Endothelial cell of umbilical vein (primary cell): ENCODE results near the gene HK1. TPM values are rescaled to one million over a fixed set of nuclear protein-coding genes. Genes with fewer than 3 reads are reported as not detected.

Source experiments
- BruUV-seq: library from RNA; stranded (reverse); fragments of 400-500 nt; replicated peaks from 2 replicates; lab custom pipeline; 2021; lab: Mats Ljungman, UMichigan
- CTCF ChIA-PET: fragments of 300-600, 350-600 bp; sonication (Branson Sonifier 250); formaldehyde crosslinking; loops from one replicate; lab custom pipeline; 2021; ENCODE audit warnings: antibody characterized with exemption, inconsistent platforms; lab: Charles Lee
- POLR2A ChIA-PET: fragments of 300-600, 350-600 bp; sonication (Branson Sonifier 250); formaldehyde crosslinking; loops from one replicate; lab custom pipeline; 2021; ENCODE audit warnings: antibody characterized with exemption, inconsistent platforms; lab: Charles Lee
- DNase-seq: peaks from one replicate; pipeline ENCODE4 v3.0.0-alpha.2; 2011; ENCODE audit warnings: low read depth, low spot score
- FAIRE-seq: peaks from 2 replicates; lab custom pipeline; 2011; peaks lifted over from hg19 to GRCh38; lab: Jason Lieb, UNC
- H2AFZ ChIP-seq: 2 replicates; pipeline ENCODE4 v1.6.0; 2012; ENCODE audit warnings: low read depth, low read length, control low read depth, inconsistent platforms
- H3K27ac ChIP-seq: 2 replicates; pipeline ENCODE4 v1.5.1; 2011; ENCODE audit warnings: low read depth, mild to moderate bottlenecking, control low read depth, low read length, moderate library complexity; ENCODE audit not compliant: insufficient read depth
- H3K27me3 ChIP-seq, 2 experiments: 2 replicates each; pipeline versions ENCODE4 v1.6.0 to v1.6.1; 2011; ENCODE audit warnings: low read length in 2 of 2, mixed read lengths in 1 of 2; ENCODE audit not compliant: control insufficient read depth in 2 of 2, insufficient read depth in 2 of 2
- H3K36me3 ChIP-seq, 2 experiments: 2 replicates in 1 of 2; 3 replicates in 1 of 2; pipeline ENCODE4 v1.5.1; 2011; ENCODE audit warnings: low read length in 2 of 2, mild to moderate bottlenecking in 1 of 2, moderate library complexity in 1 of 2; ENCODE audit not compliant: control insufficient read depth in 2 of 2, insufficient read depth in 2 of 2; ENCODE audit errors: extremely low read depth in 1 of 2
- H3K4me1 ChIP-seq: 3 replicates; pipeline ENCODE4 v1.5.1; 2011; ENCODE audit warnings: mild to moderate bottlenecking, low read length; ENCODE audit not compliant: control insufficient read depth, insufficient read depth; ENCODE audit errors: extremely low read depth
- H3K4me2 ChIP-seq: 2 replicates; pipeline ENCODE4 v1.6.1; 2011; ENCODE audit warnings: low read length, control low read depth, mixed read lengths; ENCODE audit not compliant: insufficient read depth
- H3K4me3 ChIP-seq, 3 experiments: fragments of 200-600 bp in 1 of 3; sonication (generic), shearing (Covaris generic) in 1 of 3; replicated peaks in 1 of 3; 2 replicates each; pipeline ENCODE4 v1.5.1; 2011 to 2016; ENCODE audit warnings: control low read depth in 3 of 3, low read length in 3 of 3, mild to moderate bottlenecking in 2 of 3, inconsistent platforms in 1 of 3, low read depth in 1 of 3, moderate library complexity in 1 of 3; ENCODE audit not compliant: insufficient read depth in 1 of 3
- H3K79me2 ChIP-seq: 2 replicates; pipeline ENCODE4 v1.6.0; 2012; ENCODE audit warnings: low read length, inconsistent platforms; ENCODE audit not compliant: control insufficient read depth, insufficient read depth
- H3K9ac ChIP-seq: replicated peaks from 2 replicates; pipeline ENCODE3; 2011; ENCODE audit warnings: low read length, control low read depth; ENCODE audit not compliant: insufficient read depth; ENCODE audit errors: extremely low read depth
- H3K9me1 ChIP-seq: replicated peaks from 3 replicates; pipeline ENCODE4 v1.6.0; 2011; ENCODE audit warnings: mild to moderate bottlenecking, low read length; ENCODE audit not compliant: control insufficient read depth, insufficient read depth; ENCODE audit errors: extremely low read depth
- H3K9me3 ChIP-seq: replicated peaks from 2 replicates; pipeline ENCODE4 v1.5.1; 2012; ENCODE audit warnings: low read length, inconsistent platforms; ENCODE audit not compliant: control insufficient read depth, insufficient read depth
- H4K20me1 ChIP-seq: replicated peaks from 2 replicates; pipeline ENCODE3; 2011; ENCODE audit warnings: mild to moderate bottlenecking, low read length; ENCODE audit not compliant: control insufficient read depth, insufficient read depth; ENCODE audit errors: extremely low read depth
- EZH2 ChIP-seq: IDR thresholded peaks from 2 replicates; pipeline ENCODE4 v1.6.1; 2012; ENCODE audit warnings: borderline replicate concordance, low read depth, mild to moderate bottlenecking, moderate library complexity, low read length, inconsistent platforms; ENCODE audit not compliant: severe bottlenecking
- GATA2 ChIP-seq: IDR thresholded peaks from 2 replicates; pipeline ENCODE4 v1.7.0; 2011; ENCODE audit warnings: low read depth, mild to moderate bottlenecking, moderate library complexity, mixed read lengths, low read length; ENCODE audit not compliant: insufficient read length, insufficient read depth
- JUN ChIP-seq: IDR thresholded peaks from 2 replicates; pipeline ENCODE4 v1.6.1; 2011; ENCODE audit warnings: borderline replicate concordance, low read depth; ENCODE audit not compliant: insufficient read length, insufficient read depth
- POLR2A ChIP-seq: IDR thresholded peaks from 2 replicates; pipeline ENCODE4 v1.6.1; 2012; ENCODE audit warnings: low read depth, mild to moderate bottlenecking, control low read depth, low read length
- POLR2AphosphoS5 ChIP-seq: IDR thresholded peaks from 2 replicates; pipeline ENCODE4 v1.6.1; 2012; ENCODE audit warnings: low read depth, mild to moderate bottlenecking, control low read depth, low read length, moderate library complexity; ENCODE audit not compliant: insufficient read depth
- dilution Hi-C: fragments of 300-500 bp; cut with MboI; formaldehyde crosslinking; loops from one replicate; pipeline ENCODE4 v1.15.0; 2019; ENCODE audit warnings: low sequenced_read_pairs; ENCODE audit not compliant: extremely low pct_ligation_motif_present
- intact Hi-C: fragments of 100-400 bp; cut with micrococcal nuclease; formaldehyde crosslinking; loops from one replicate; pipeline ENCODE4 v1.10.0; 2022
- polyA plus RNA-seq, 4 experiments: library from polyadenylated mRNA; depleted of rRNA in 3 of 4; stranded (reverse) in 3 of 4; unstranded in 1 of 4; fragments of >200 nt; gene quantifications; 2 replicates each; pipeline versions ENCODE4 v1.2.1 to v1.2.3, GENCODE V29; 2011 to 2012; ENCODE audit warnings: missing spikeins in 1 of 4
- total RNA-seq: library from RNA; stranded (reverse); gene quantifications from 2 replicates; pipeline ENCODE4 v1.2.3, GENCODE V29; 2021
- TF ChIP-seq, protein P1 (sequence below), 2 donors: IDR thresholded peaks; 1 replicate in 1 of 2; 2 replicates in 1 of 2; pipeline ENCODE4 v1.5.1; 2011; ENCODE audit warnings: low read length in 2 of 2, mild to moderate bottlenecking in 2 of 2, moderate library complexity in 2 of 2, control low read depth in 1 of 2, inconsistent platforms in 1 of 2, low read depth in 1 of 2; ENCODE audit not compliant: insufficient read depth in 1 of 2; ENCODE audit errors: extremely low read depth in 1 of 2

The HK1 gene
- total and polyA plus RNA-seq, 2 donors (not counting 3 experiments of a cell fraction or from before 2014, with no cell fraction given), result 50.8 to 121 TPM

DNA sequence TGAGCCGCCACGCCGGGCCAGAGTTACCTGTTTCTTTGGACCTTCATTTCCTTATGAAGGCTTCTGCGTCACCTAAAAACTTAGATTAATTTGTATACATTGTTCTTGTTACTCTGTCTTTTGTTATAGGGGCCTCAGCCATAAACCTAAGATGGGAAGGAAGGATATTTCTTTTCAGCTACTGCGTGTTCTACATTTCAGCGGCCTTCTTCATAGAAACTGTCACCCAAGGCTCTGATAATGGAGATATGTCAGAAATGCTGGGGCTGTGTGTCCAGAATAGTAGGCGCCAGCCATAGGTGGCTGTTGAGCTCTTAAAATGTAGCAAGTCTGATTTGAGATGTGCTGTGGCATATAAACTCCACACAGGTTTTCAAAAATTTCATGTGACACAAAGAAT lies 52.9 kb downstream of the HK1 start:
- no peak overlapping the region for H3K4me3 ChIP-seq
- no peak for DNase-seq
- FAIRE-seq, result no peak
- H3K27ac ChIP-seq, result no peak overlapping the region
- H4K20me1 ChIP-seq, result no peaks in the 10 kb centered on the region
- H3K4me1 ChIP-seq, result peaks cover 25% of the 10 kb centered on the region
- intact Hi-C loops, result no loop called here
- no peaks in the 10 kb centered on the region for H3K9me1 ChIP-seq
- POLR2A ChIA-PET, result no interaction called here
- H3K27me3 ChIP-seq, result no peaks in the 10 kb centered on the region
- no peak for TF ChIP-seq EZH2
- TF ChIP-seq JUN, result no peak
- no peak for TF ChIP-seq GATA2
- TF ChIP-seq POLR2A, result no peak
- TF ChIP-seq POLR2AphosphoS5, result no peak
- TF ChIP-seq, protein P1, sequence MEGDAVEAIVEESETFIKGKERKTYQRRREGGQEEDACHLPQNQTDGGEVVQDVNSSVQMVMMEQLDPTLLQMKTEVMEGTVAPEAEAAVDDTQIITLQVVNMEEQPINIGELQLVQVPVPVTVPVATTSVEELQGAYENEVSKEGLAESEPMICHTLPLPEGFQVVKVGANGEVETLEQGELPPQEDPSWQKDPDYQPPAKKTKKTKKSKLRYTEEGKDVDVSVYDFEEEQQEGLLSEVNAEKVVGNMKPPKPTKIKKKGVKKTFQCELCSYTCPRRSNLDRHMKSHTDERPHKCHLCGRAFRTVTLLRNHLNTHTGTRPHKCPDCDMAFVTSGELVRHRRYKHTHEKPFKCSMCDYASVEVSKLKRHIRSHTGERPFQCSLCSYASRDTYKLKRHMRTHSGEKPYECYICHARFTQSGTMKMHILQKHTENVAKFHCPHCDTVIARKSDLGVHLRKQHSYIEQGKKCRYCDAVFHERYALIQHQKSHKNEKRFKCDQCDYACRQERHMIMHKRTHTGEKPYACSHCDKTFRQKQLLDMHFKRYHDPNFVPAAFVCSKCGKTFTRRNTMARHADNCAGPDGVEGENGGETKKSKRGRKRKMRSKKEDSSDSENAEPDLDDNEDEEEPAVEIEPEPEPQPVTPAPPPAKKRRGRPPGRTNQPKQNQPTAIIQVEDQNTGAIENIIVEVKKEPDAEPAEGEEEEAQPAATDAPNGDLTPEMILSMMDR (IDR thresholded peaks at IDR 0.05; ENCODE audit: extremely low read depth in 1 of 2, insufficient read depth in 1 of 2, low read depth in 1 of 2, low read length in 2 of 2), result no peak
- no peak overlapping the region for H2AFZ ChIP-seq
- no TSS peak for BruUV-seq
- H3K79me2 ChIP-seq, result peaks cover 88% of the 10 kb centered on the region
- no peaks in the 10 kb centered on the region for H3K36me3 ChIP-seq
- CTCF ChIA-PET, result interaction anchor here (1.7 kb wide), 1 partner anchor 61 kb away, joined by 5 read pairs; no protein-coding TSS in a partner anchor
- no peaks in the 10 kb centered on the region for H3K9me3 ChIP-seq
- H3K9ac ChIP-seq, result no peak overlapping the region
- no peak overlapping the region for H3K4me2 ChIP-seq
- dilution Hi-C loops, result no loop called here
